Natural killer cell (primary cell): ENCODE measurements around the gene CPA1. TPM values are rescaled to one million over a fixed set of nuclear protein-coding genes. Genes with fewer than 3 reads are reported as not detected.

ENCODE experiments used
- ATAC-seq, 3 donors: fragments of 150-1000 bp in 2 of 3; fragments of 200-7000 bp in 1 of 3; cut with Tn5 transposase; 1 replicate in 1 of 3; 2 replicates in 2 of 3; pipeline ENCODE4 v1.10.0; 2021; ENCODE audit warnings: mild to moderate bottlenecking in 2 of 3, moderate library complexity in 2 of 3
- DNase-seq, 2 donors: peaks; one replicate each; pipeline versions ENCODE4 v3.0.0 to v3.0.0-alpha.2; 2013 to 2021; ENCODE audit warnings: mixed read lengths in 1 of 2
- H3K27ac ChIP-seq: one replicate; pipeline ENCODE4 v1.5.1; 2013; ENCODE audit warnings: mild to moderate bottlenecking, low read length
- H3K27me3 ChIP-seq: one replicate; pipeline ENCODE4 v1.6.1; 2013; ENCODE audit warnings: low read length; ENCODE audit not compliant: control insufficient read depth, insufficient read depth
- H3K36me3 ChIP-seq: one replicate; pipeline ENCODE4 v1.6.1; 2013; ENCODE audit warnings: low read length; ENCODE audit not compliant: control insufficient read depth, insufficient read depth
- H3K4me1 ChIP-seq: one replicate; pipeline ENCODE4 v1.6.1; 2013; ENCODE audit warnings: low read length; ENCODE audit not compliant: control insufficient read depth, insufficient read depth
- H3K4me3 ChIP-seq: one replicate; pipeline ENCODE4 v1.5.1; 2013; ENCODE audit warnings: low read length
- H3K9me3 ChIP-seq: one replicate; pipeline ENCODE4 v1.6.1; 2013; ENCODE audit warnings: low read length; ENCODE audit not compliant: control insufficient read depth, insufficient read depth
- H3K27ac Mint-ChIP-seq, 2 donors: one replicate each; pipeline ENCODE4 v1.8.0; 2022; ENCODE audit warnings: mild to moderate bottlenecking in 2 of 2, mixed read lengths in 2 of 2, moderate library complexity in 1 of 2
- H3K27me3 Mint-ChIP-seq, 2 donors: one replicate each; pipeline ENCODE4 v1.8.0; 2022; ENCODE audit warnings: low read depth in 2 of 2, mixed read lengths in 2 of 2
- H3K36me3 Mint-ChIP-seq: one replicate; pipeline ENCODE4 v1.8.0; 2022; ENCODE audit warnings: mixed read lengths
- H3K4me1 Mint-ChIP-seq, 2 donors: one replicate each; pipeline ENCODE4 v1.8.0; 2022; ENCODE audit warnings: mixed read lengths in 2 of 2
- H3K4me3 Mint-ChIP-seq: one replicate; pipeline ENCODE4 v1.8.0; 2022; ENCODE audit warnings: mild to moderate bottlenecking, moderate library complexity, mixed read lengths
- H3K9me3 Mint-ChIP-seq, 2 donors: one replicate each; pipeline ENCODE4 v1.8.0; 2022; ENCODE audit warnings: mixed read lengths in 2 of 2
- CTCF ChIP-seq: fragments of 200-600 bp; IDR thresholded peaks from one replicate; pipeline ENCODE4 v1.8.0; 2022; ENCODE audit warnings: antibody characterized with exemption
- WGBS: methylation state at CpG from one replicate; pipeline ENCODE4 v1.1.7; 2013; ENCODE audit warnings: missing lambda C conversion rate; ENCODE audit not compliant: insufficient coverage; 5-methylcytosine and 5-hydroxymethylcytosine counted together
- intact Hi-C: fragments of 100-400 bp; cut with micrococcal nuclease; formaldehyde crosslinking; loops from one replicate; pipeline ENCODE4 v1.14.2; 2022
- total RNA-seq, 4 donors: library from RNA; stranded (reverse); fragments of 120-200 nt in 1 of 4; gene quantifications; one replicate each; pipeline versions ENCODE4 v1.2.3 to v1.2.4, GENCODE V29; 2013 to 2022

CPA1 gene
- total RNA-seq, 3 donors from 2014 or later (not counting 1 experiment from before 2014, with no cell fraction given), result not detected

DNA sequence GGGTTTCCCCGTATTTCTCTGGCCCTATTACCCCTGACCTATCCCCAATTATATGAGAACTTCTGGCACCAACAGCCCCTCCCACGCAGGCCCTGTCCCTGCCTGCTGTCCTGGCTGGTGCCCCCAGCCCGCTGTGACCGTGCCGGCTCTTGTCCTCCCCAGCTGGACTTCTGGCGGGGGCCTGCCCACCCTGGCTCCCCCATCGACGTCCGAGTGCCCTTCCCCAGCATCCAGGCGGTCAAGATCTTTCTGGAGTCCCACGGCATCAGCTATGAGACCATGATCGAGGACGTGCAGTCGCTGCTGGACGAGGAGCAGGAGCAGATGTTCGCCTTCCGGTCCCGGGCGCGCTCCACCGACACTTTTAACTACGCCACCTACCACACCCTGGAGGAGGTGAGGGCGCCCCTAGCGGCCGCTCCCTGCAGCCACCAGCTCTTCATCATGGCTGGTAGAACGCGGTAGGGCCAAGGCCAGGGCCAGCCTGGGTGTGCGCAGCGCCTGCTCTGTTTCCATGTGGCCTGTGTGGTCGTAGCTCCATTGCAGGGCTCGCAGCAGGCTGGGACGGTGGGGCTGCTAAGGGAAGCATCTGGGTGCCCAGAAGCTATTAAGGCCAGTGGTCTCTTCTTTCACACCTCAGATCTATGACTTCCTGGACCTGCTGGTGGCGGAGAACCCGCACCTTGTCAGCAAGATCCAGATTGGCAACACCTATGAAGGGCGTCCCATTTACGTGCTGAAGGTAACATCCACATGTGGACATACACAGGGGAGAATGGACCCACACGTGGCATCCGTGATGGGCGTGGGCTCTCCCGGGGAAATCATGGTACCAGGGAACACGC, 1.4 kb downstream of the CPA1 start:
- no peaks in the 10 kb centered on the region for H3K27me3 Mint-ChIP-seq
- no peaks in the 10 kb centered on the region for H3K4me1 Mint-ChIP-seq
- no peaks in the 10 kb centered on the region for H3K36me3 Mint-ChIP-seq
- no peak overlapping the region for H3K4me3 Mint-ChIP-seq
- ATAC-seq, result no peak
- DNase-seq, result peak in 1 of 2 donors; percentile 11
- H3K27ac Mint-ChIP-seq, result no peak overlapping the region
- TF ChIP-seq CTCF, result no peak
- Histone ChIP-seq H3K27me3 (no peaks in the 10 kb centered on the region), H3K9me3 (no peaks in the 10 kb centered on the region), H3K4me1 (no peaks in the 10 kb centered on the region), H3K4me3 (no peak overlapping the region), H3K27ac (no peak overlapping the region), H3K36me3 (no peaks in the 10 kb centered on the region)
- WGBS, result 94% methylated on average over 41 of the region's 41 CpGs
- H3K9me3 Mint-ChIP-seq, result peaks cover 0 to under 1% of the 10 kb centered on the region in 2 donors
- intact Hi-C loops, result no loop called here

DNA sequence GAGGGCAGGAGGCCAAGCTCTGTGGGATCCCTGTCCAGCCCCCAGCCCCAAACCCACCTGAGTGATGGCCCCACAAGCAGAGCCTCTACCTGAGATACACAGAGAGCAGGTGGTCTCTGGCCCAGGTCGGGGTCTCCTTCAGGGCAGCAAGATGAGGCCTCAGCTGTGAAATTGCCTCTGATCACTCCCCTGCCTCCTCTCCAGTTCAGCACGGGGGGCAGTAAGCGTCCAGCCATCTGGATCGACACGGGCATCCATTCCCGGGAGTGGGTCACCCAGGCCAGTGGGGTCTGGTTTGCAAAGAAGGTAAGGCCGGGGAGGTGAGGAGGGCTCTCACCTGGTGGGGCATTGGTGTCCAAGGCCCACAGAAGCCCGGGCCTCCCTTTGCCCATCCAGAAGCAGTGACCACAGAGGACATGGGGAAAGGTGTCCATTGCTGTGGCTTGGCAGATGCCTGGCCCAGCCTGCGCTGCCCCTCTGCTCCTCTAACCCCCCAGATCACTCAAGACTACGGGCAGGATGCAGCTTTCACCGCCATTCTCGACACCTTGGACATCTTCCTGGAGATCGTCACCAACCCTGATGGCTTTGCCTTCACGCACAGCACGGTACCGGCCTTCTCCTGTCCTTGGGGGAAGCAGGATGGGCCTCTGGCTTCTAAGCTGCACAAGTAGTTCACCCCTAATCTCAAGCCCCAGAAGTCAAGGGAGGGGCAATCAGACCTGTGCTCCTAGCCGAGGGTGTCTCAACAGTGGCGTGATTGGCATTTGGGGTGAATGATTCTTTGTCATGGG, 3.1 kb downstream of the CPA1 start:
- Histone ChIP-seq H3K9me3 (no peaks in the 10 kb centered on the region), H3K27me3 (no peaks in the 10 kb centered on the region), H3K27ac (no peak overlapping the region), H3K4me3 (no peak overlapping the region), H3K36me3 (no peaks in the 10 kb centered on the region), H3K4me1 (no peaks in the 10 kb centered on the region)
- ATAC-seq (no peak), DNase-seq (no peak)
- no peak overlapping the region for H3K27ac Mint-ChIP-seq
- no peaks in the 10 kb centered on the region for H3K36me3 Mint-ChIP-seq
- intact Hi-C loops, result no loop called here
- no peak for TF ChIP-seq CTCF
- WGBS, result 92% methylated on average over 18 of the region's 18 CpGs
- no peaks in the 10 kb centered on the region for H3K9me3 Mint-ChIP-seq
- H3K4me3 Mint-ChIP-seq, result no peak overlapping the region
- H3K4me1 Mint-ChIP-seq, result no peaks in the 10 kb centered on the region
- no peaks in the 10 kb centered on the region for H3K27me3 Mint-ChIP-seq

- ATAC-seq, result no peak
- Mint-ChIP-seq H3K36me3 (no peaks in the 10 kb centered on the region), H3K4me3 (no peak overlapping the region), H3K27ac (no peak overlapping the region), H3K27me3 (no peaks in the 10 kb centered on the region), H3K9me3 (no peaks in the 10 kb centered on the region), H3K4me1 (no peaks in the 10 kb centered on the region)
- no peak for TF ChIP-seq CTCF
- Histone ChIP-seq H3K36me3 (no peaks in the 10 kb centered on the region), H3K4me3 (no peak overlapping the region), H3K9me3 (no peaks in the 10 kb centered on the region), H3K27me3 (no peaks in the 10 kb centered on the region), H3K27ac (no peak overlapping the region), H3K4me1 (no peaks in the 10 kb centered on the region)
- no peak for DNase-seq
- WGBS, result 50% methylated on average over 10 of the region's 10 CpGs
- intact Hi-C loops, result no loop called here
These were observed 4.1 kb downstream of the CPA1 start for GRCh38 chr7:130384371-130384801.
